Measurements from ENCODE around the gene SEC16B. TPM values are rescaled to one million over a fixed set of nuclear protein-coding genes. Genes with fewer than 3 reads are reported as not detected.

The SEC16B gene
- total and polyA plus RNA-seq, 2 of the 8 experiments (the other 6 are each of a cell fraction or from before 2014, with no cell fraction given) = 0.56 to 0.94 TPM

GRCh38 chr1:177978530-177978929 is 8.7 kb upstream of the SEC16B start (continued):
- no peak for TF ChIP-seq CHD7 (IDR thresholded peaks at IDR 0.05; ENCODE audit: insufficient replicate concordance, low read length)
- TF ChIP-seq KDM1A (IDR thresholded peaks at IDR 0.05; ENCODE audit: borderline replicate concordance, low read length) = no peak
- TF ChIP-seq NRF1 (IDR thresholded peaks at IDR 0.05; ENCODE audit: low read depth, low read length) = no peak
- no peak for TF ChIP-seq CHD2 (IDR thresholded peaks at IDR 0.05; ENCODE audit: low read length)
- TF ChIP-seq TAF7 (optimal IDR thresholded peaks at IDR 0.05; ENCODE audit: borderline replicate concordance, low read depth, low read length) = no peak
- no peak for TF ChIP-seq POLR2A (IDR thresholded peaks at IDR 0.05; ENCODE audit: control extremely low read depth in 1 of 2, low read depth in 2 of 2, low read length in 2 of 2)
- TF ChIP-seq ZNF274 (IDR thresholded peaks at IDR 0.05; ENCODE audit: borderline replicate concordance, extremely low read depth, low read length) = no peak
- no peak for TF ChIP-seq ASH2L (IDR thresholded peaks at IDR 0.05; ENCODE audit: low read length)

Data from H1 (cell line).